ENCODE measurements around the gene FAM149B1. TPM values are rescaled to one million over a fixed set of nuclear protein-coding genes. Genes with fewer than 3 reads are reported as not detected.

FAM149B1 gene
- total and polyA plus RNA-seq, 2 of the 13 experiments (the other 11 are each of a cell fraction or from before 2014, with no cell fraction given) = 9.3 to 16.8 TPM

DNA sequence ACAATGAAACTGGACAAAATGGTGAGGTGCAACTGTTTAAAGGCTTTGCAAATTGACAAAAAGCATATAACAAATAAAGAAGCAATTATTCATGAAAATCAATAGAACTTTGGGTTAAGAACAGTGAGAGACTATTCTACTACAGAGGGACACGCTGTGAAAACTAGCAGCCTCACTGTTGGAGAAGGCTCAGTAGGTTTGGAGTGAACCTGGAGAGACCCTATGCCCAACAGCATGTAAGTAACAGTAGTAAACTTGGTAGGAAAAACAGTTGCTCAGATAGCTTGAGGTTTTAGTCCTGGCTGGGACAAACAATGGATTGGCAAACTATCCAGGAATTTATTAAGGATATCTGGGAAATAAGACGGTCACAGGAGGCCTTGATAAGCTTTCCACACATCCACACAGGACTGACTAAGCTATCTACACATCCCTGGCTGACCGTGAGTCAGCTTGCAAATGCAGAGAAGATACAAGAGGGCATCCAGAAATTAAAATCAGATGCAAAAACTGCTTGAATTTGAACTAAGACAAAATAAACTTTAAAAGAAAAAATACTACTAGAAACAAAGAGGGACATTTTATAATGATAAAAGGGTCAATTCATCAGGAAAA is 15.9 kb downstream of the FAM149B1 start:
- TF ChIP-seq, protein P1, sequence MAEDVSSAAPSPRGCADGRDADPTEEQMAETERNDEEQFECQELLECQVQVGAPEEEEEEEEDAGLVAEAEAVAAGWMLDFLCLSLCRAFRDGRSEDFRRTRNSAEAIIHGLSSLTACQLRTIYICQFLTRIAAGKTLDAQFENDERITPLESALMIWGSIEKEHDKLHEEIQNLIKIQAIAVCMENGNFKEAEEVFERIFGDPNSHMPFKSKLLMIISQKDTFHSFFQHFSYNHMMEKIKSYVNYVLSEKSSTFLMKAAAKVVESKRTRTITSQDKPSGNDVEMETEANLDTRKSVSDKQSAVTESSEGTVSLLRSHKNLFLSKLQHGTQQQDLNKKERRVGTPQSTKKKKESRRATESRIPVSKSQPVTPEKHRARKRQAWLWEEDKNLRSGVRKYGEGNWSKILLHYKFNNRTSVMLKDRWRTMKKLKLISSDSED (CRISPR knock-in tag; IDR thresholded peaks at IDR 0.05) = no peak
- TF ChIP-seq GABPB1 (CRISPR knock-in tag; IDR thresholded peaks at IDR 0.05) (no peak), NFYB (CRISPR knock-in tag; IDR thresholded peaks at IDR 0.05) (no peak), ZNF724P (CRISPR knock-in tag; IDR thresholded peaks at IDR 0.05; ENCODE audit: borderline replicate concordance) (no peak)
- Histone ChIP-seq H3K36me3 (replicated peaks in 1 of 2; ENCODE audit: control insufficient read depth in 1 of 2, insufficient read depth in 2 of 2, low read length in 2 of 2) (peaks cover 0 to 2% of the 10 kb centered on the region in 2 experiments; a peak in 1 of 5 replicates), H3K4me3 (replicated peaks in 1 of 3; ENCODE audit: insufficient read depth in 1 of 3, low read depth in 2 of 3, low read length in 3 of 3) (no peak overlapping the region), H3K9me3 (ENCODE audit: low read length) (no peaks in the 10 kb centered on the region; the same call in 1 of the 2 replicates), H3K9ac (ENCODE audit: insufficient read depth, low read depth, low read length) (no peak overlapping the region), H3K79me2 (ENCODE audit: insufficient read depth, low read length) (no peaks in the 10 kb centered on the region), H3K27ac (ENCODE audit: extremely low read length, insufficient read depth, low read length) (no peak overlapping the region), H3K27me3 (ENCODE audit: control insufficient read depth in 1 of 2, insufficient read depth in 2 of 2, low read length in 2 of 2) (no peaks in the 10 kb centered on the region), H2AFZ (ENCODE audit: low read length) (no peak overlapping the region), H3K4me2 (ENCODE audit: low read depth, low read length) (no peak overlapping the region), H4K20me1 (ENCODE audit: insufficient read depth, low read length) (no peaks in the 10 kb centered on the region), H3K4me1 (ENCODE audit: insufficient read depth, low read length) (no peaks in the 10 kb centered on the region)
- ATAC-seq (no peak), DNase-seq (ENCODE audit: low spot score) (no peak), FAIRE-seq (no peak)
- ChIA-PET POLR2A (no interaction called here), CTCF (ENCODE audit: low intra/inter-chr PET ratio, low total read pairs) (no interaction called here)
- in situ Hi-C loops (cut with HindIII; ENCODE audit: extremely low pct_ligation_motif_present, low pct_unique_long_range_greater_than_20kb) = no loop called here
- BruUV-seq (replicated peaks) = no TSS peak
- 90% methylated on average over 3 of the region's 3 CpGs for WGBS (ENCODE audit: low lambda C conversion rate)
- intact Hi-C loops (cut with micrococcal nuclease; ENCODE audit: unreplicated experiment) = no loop called here

DNA sequence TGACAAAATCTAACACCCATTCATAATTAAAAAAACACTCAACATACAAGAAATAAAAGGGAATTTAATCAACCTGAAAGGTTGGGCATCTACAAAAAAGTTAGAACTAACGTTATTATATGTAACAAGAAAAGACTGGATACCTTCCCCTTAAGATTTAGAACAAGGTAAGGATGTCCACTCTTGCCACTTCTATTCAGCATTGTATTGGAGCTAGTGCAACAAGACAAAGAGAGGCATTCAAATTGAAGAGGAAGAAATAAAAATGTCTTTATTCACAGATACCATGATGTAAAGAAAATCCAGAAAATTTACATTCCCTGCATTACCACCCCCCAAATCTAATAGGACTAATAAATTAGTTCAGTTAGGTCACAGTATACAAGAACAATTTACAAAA is 18.3 kb downstream of the FAM149B1 start:
- H4K20me1 ChIP-seq (ENCODE audit: insufficient read depth, low read length) = no peaks in the 10 kb centered on the region
- peaks cover 0 to 2% of the 10 kb centered on the region in 2 experiments; a peak in 1 of 5 replicates for H3K36me3 ChIP-seq (replicated peaks in 1 of 2; ENCODE audit: control insufficient read depth in 1 of 2, insufficient read depth in 2 of 2, low read length in 2 of 2)
- no peak overlapping the region for H3K9ac ChIP-seq (ENCODE audit: insufficient read depth, low read depth, low read length)
- no peaks in the 10 kb centered on the region for H3K4me1 ChIP-seq (ENCODE audit: insufficient read depth, low read length)
- no peak overlapping the region for H2AFZ ChIP-seq (ENCODE audit: low read length)
- DNase-seq (ENCODE audit: low spot score) (no peak), FAIRE-seq (no peak), ATAC-seq (no peak)
- H3K79me2 ChIP-seq (ENCODE audit: insufficient read depth, low read length) = no peaks in the 10 kb centered on the region
- ChIA-PET POLR2A (no interaction called here), CTCF (ENCODE audit: low intra/inter-chr PET ratio, low total read pairs) (no interaction called here)
- H3K27ac ChIP-seq (ENCODE audit: extremely low read length, insufficient read depth, low read length) = no peak overlapping the region
- WGBS (ENCODE audit: low lambda C conversion rate) = 89% methylated on average over 1 of the region's 1 CpG
- H3K4me2 ChIP-seq (ENCODE audit: low read depth, low read length) = no peak overlapping the region
- in situ Hi-C loops (cut with HindIII; ENCODE audit: extremely low pct_ligation_motif_present, low pct_unique_long_range_greater_than_20kb) (no loop called here), intact Hi-C loops (cut with micrococcal nuclease; ENCODE audit: unreplicated experiment) (no loop called here)
- no peak for TF ChIP-seq NR2F1 (CRISPR knock-in tag; IDR thresholded peaks at IDR 0.05)
- no peak for TF ChIP-seq SMC3 (IDR thresholded peaks at IDR 0.05; ENCODE audit: low read length)
- TF ChIP-seq ZNF335 (CRISPR knock-in tag; IDR thresholded peaks at IDR 0.05) = no peak
- TF ChIP-seq HNF4A (CRISPR knock-in tag; IDR thresholded peaks at IDR 0.05) = no peak
- no peak overlapping the region for H3K4me3 ChIP-seq (replicated peaks in 1 of 3; ENCODE audit: insufficient read depth in 1 of 3, low read depth in 2 of 3, low read length in 3 of 3)
- no peaks in the 10 kb centered on the region for H3K27me3 ChIP-seq (ENCODE audit: control insufficient read depth in 1 of 2, insufficient read depth in 2 of 2, low read length in 2 of 2)
- no TSS peak for BruUV-seq (replicated peaks)
- no peaks in the 10 kb centered on the region; the same call in 1 of the 2 replicates for H3K9me3 ChIP-seq (ENCODE audit: low read length)

Measured in HepG2 (cell line).